Erythroblast (primary cell): ENCODE data around the gene WDR48.

Experiments
- GATA1 ChIP-seq: IDR thresholded peaks from 2 replicates; pipeline ENCODE4 v1.6.1; 2011; ENCODE audit warnings: low read depth, mild to moderate bottlenecking, control low read depth, low read length, moderate library complexity
- POLR2A ChIP-seq: IDR thresholded peaks from 2 replicates; pipeline ENCODE4 v1.6.1; 2011; ENCODE audit warnings: mild to moderate bottlenecking, low read length

DNA sequence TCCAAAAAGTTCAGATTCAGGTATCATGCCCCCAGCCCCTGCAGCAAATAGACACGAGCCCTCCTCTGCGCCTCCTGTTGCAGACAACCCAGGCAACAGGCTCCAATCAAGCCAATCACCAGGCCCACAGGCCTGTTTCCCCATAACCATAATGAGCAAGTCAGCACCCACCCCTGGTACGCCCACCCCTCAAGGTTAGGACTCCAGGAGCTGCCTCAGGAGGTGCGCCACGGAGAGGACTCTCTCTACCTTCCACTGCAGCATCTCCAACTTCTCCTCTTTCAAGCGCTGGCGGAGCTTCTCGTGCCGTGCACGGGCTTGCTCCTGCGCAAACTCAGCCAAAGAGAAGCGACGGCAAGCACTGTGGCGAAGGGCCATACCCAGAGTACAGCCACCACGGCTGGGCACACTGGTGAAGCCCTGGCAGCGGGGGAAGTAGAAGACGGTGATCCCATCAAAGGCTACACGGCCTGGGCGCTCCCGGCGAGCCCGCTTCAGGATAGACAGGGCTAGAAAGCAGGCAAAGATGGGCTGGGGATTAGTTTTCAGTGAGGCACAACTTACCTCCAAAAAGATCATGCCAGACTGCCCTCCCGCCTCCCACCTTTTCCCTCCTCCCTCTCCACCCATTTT is 93.0 kb downstream of the WDR48 start:
- no peak for TF ChIP-seq POLR2A
- TF ChIP-seq GATA1, result no peak
